ENCODE measurements around the gene CR1.

DNA sequence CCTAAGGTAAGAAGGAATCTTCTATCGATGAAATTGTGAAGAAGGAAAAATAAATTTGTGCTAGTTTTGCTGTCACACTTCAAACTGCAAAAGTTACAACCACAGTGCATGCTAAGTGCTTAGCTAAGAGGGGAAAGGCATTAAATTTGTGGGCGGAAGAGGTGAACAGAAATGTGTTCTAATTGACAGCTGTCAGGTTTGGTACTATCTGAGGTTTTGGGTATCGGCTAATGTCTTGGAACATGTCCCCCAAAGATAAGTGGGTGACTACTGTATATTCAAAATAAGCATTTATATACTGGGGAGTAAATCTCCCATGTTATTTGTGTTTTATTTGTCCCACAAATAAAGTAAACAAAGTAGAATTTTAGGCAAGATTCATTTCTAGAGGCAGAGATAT lies 8.0 kb downstream of the CR1 start:
- TF ChIP-seq, protein P1, sequence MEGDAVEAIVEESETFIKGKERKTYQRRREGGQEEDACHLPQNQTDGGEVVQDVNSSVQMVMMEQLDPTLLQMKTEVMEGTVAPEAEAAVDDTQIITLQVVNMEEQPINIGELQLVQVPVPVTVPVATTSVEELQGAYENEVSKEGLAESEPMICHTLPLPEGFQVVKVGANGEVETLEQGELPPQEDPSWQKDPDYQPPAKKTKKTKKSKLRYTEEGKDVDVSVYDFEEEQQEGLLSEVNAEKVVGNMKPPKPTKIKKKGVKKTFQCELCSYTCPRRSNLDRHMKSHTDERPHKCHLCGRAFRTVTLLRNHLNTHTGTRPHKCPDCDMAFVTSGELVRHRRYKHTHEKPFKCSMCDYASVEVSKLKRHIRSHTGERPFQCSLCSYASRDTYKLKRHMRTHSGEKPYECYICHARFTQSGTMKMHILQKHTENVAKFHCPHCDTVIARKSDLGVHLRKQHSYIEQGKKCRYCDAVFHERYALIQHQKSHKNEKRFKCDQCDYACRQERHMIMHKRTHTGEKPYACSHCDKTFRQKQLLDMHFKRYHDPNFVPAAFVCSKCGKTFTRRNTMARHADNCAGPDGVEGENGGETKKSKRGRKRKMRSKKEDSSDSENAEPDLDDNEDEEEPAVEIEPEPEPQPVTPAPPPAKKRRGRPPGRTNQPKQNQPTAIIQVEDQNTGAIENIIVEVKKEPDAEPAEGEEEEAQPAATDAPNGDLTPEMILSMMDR (IDR thresholded peaks at IDR 0.05 in 2 of 3, conservative IDR thresholded peaks at IDR 0.05 in 1 of 3; ENCODE audit: borderline replicate concordance in 1 of 3, insufficient read depth in 1 of 3, low read depth in 2 of 3, low read length in 2 of 3): no peak
- TF ChIP-seq EZH2 (IDR thresholded peaks at IDR 0.05) (no peak), CEBPB (IDR thresholded peaks at IDR 0.05; ENCODE audit: low read depth) (no peak), POLR2A (IDR thresholded peaks at IDR 0.05; ENCODE audit: borderline replicate concordance, extremely low read depth, insufficient read depth, insufficient read length) (no peak), EZH2phosphoT487 (IDR thresholded peaks at IDR 0.05; ENCODE audit: borderline replicate concordance) (no peak), ELF1 (IDR thresholded peaks at IDR 0.05; ENCODE audit: borderline replicate concordance, low read depth) (no peak), SIN3A (IDR thresholded peaks at IDR 0.05; ENCODE audit: low read depth) (no peak)
- TF ChIP-seq, protein P2, sequence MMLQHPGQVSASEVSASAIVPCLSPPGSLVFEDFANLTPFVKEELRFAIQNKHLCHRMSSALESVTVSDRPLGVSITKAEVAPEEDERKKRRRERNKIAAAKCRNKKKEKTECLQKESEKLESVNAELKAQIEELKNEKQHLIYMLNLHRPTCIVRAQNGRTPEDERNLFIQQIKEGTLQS (IDR thresholded peaks at IDR 0.05): no peak
- TF ChIP-seq, protein P3, sequence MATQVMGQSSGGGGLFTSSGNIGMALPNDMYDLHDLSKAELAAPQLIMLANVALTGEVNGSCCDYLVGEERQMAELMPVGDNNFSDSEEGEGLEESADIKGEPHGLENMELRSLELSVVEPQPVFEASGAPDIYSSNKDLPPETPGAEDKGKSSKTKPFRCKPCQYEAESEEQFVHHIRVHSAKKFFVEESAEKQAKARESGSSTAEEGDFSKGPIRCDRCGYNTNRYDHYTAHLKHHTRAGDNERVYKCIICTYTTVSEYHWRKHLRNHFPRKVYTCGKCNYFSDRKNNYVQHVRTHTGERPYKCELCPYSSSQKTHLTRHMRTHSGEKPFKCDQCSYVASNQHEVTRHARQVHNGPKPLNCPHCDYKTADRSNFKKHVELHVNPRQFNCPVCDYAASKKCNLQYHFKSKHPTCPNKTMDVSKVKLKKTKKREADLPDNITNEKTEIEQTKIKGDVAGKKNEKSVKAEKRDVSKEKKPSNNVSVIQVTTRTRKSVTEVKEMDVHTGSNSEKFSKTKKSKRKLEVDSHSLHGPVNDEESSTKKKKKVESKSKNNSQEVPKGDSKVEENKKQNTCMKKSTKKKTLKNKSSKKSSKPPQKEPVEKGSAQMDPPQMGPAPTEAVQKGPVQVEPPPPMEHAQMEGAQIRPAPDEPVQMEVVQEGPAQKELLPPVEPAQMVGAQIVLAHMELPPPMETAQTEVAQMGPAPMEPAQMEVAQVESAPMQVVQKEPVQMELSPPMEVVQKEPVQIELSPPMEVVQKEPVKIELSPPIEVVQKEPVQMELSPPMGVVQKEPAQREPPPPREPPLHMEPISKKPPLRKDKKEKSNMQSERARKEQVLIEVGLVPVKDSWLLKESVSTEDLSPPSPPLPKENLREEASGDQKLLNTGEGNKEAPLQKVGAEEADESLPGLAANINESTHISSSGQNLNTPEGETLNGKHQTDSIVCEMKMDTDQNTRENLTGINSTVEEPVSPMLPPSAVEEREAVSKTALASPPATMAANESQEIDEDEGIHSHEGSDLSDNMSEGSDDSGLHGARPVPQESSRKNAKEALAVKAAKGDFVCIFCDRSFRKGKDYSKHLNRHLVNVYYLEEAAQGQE (IDR thresholded peaks at IDR 0.05; ENCODE audit: low read depth): no peak

All from HCT116 (cell line).